Stimulated activated naive CD4-positive, alpha-beta T cell treated with Interleukin-2 at 50 U/mL for 16 hours (primary cell): ENCODE data around the gene RYR1.
A peak's percentile ranks its signal among the peaks of the same experiment; 100 is the strongest.
"Not testable (repeated sequence)": the region's sequence is repeated elsewhere in the genome, so short reads cannot be mapped to it uniquely, and the experiment has no call there.

Experiments used
- DNase-seq: peaks from one replicate; lab custom pipeline; 2025; lab: John Stamatoyannopoulos, UW

Gene RYR1

GRCh38 chr19:38514812-38515633 lies 81.5 kb downstream of the RYR1 start:
- peak; percentile 65 for DNase-seq

DNA sequence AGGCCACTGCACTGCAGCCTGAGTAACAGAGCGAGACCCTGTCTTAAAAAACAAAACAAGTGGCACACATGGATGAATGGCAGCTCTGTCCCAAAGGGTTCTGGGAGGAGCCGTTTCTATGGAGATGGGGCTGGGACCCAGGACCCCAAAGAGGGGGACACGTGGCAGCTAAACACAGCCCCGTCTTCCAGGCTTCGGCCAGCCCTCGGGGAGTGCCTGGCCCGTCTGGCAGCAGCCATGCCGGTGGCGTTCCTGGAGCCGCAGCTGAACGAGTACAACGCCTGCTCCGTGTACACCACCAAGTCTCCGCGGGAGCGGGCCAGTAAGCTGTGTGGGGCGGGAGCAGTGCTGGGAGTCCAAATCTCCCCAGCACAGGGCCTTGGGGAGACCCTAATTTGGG lies 82.4 kb downstream of the RYR1 start:
- no peak for DNase-seq

DNA sequence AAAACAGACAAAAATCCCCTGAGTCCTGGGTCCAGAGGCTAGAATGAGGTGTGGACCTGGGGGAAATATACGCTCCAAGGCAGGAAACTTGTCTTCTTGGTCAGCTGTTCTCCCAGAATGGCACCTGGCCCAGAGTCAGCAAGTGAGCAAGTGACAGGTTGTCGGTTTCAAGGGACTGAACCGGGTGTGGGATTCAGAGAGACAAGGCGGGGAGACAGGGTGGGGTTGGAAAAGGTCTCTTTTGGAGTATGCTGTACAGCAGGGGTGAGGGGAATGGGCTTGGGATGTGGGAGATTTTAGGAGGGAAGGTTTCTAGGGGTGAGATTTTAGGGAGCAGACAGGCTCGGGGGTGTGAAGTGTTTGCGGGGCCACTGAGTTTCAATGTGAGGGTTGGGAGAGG lies 83.3 kb downstream of the RYR1 start:
- DNase-seq, result no peak

DNA sequence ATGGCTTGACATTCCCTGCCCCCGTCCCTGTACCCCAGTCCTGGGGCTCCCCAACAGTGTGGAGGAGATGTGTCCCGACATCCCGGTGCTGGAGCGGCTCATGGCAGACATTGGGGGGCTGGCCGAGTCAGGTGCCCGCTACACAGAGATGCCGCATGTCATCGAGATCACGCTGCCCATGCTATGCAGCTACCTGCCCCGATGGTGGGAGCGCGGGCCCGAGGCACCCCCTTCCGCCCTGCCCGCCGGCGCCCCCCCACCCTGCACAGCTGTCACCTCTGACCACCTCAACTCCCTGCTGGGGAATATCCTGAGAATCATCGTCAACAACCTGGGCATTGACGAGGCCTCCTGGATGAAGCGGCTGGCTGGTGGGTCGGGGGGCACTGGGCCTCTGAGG lies 83.8 kb downstream of the RYR1 start:
- DNase-seq, result no peak

DNA sequence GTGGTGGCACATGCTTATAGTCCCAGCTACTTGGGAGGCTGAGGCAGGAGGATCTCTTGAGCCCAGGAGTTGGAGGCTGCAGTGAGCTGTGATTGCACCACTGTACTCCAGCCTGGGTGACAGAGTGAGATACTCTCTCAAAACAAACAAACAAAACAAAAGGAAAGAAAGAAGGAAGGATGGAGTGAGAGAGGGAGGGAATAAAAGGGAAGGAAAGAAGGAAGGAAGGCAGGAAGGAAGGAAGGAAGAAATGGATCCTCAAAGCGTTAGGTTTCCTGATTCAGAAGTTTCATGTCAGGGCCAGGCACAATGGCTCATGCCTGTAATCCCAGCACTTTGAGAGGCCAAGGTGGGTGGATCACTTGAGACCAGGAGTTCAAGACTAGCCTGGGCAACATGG lies 84.5 kb downstream of the RYR1 start:
- DNase-seq, result not testable (repeated sequence)

- no peak for DNase-seq
Observed at GRCh38 chr19:38519168-38519567, 85.7 kb downstream of the RYR1 start.

GRCh38 chr19:38519988-38520387 lies 86.5 kb downstream of the RYR1 start:
- DNase-seq, result no peak

DNA sequence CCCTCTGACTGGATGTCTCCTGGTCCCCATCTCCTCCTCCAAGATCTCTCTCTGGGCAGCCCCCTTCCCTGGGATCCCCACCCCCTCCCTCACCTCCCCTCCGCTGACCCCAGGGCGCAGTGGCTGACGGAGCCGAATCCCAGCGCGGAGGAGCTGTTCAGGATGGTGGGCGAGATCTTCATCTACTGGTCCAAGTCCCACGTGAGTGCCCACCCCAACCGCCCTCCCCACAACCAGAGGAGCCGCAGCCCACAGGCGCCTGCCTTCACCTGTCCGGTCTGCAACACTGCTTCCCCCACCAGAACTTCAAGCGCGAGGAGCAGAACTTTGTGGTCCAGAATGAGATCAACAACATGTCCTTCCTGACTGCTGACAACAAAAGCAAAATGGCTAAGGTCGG lies 89.4 kb downstream of the RYR1 start:
- no peak for DNase-seq

DNA sequence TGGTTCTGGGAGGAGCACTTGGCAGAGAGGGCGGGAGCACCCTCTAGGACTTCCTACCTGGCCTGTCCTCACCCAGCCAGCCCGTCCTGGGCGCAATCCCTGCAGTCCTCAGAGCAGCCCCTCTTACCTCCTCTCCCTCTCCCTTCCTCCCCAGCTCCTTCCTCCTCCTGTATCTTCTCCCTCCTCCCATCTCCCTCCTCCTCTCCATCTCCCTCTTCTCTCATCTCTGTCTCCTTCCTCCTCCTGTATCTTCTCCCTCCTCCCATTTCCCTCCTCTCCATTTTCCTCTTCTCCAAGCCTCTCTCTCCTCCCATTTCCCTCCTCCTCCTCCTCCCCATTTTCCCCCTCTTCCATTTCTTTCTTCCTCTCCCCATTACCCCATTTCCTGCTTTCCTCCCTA lies 89.8 kb downstream of the RYR1 start:
- no peak for DNase-seq

DNA sequence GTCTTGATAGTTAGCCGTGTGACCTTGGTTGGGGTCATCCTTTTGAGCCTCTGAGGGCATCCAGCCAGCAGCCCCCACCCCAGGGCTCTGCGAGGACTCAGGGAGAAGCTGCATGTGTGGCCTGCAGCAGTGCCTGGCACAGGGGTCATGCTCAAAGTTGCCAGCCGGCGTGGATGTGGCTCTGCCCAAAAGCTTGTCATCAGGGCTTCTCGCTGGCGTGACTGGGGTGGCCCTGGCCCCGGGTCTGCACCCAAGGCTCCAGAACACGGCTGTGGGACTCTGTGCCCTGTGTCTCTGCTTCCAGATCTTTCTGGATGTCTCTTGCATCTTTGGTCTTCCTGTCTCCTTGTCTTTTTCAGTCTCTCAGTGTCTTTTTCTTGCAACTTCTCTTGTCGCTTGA lies 90.9 kb downstream of the RYR1 start:
- DNase-seq, result no peak

DNA sequence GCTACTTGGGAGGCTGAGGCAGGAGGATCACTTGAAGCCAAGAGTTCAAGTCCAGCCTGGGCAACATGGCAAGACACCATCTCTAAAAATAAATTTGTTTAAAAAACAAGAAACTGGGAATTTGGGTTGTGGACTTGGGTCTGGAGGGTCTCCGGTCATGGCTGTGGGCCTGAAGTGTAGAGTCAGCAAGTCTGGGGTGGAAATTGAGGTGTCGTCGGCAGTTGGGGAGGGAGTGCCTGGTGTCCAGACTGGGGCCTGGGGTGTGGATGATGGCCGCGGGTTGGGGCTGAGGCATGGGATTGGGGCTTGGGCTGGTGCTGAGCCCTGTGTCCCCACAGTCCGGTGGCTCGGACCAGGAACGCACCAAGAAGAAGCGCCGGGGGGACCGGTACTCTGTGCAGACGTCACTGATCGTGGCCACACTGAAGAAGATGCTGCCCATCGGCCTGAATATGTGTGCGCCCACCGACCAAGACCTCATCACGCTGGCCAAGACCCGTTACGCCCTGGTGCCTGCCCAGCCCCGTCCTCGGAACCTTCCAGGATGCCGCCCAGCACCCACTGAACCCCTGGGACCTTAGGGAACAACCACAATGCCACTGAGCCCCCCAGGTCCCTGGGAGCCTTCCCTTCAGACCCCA lies 91.6 kb downstream of the RYR1 start:
- no peak for DNase-seq

GRCh38 chr19:38526430-38526829 lies 92.9 kb downstream of the RYR1 start:
- DNase-seq, result no peak

DNA sequence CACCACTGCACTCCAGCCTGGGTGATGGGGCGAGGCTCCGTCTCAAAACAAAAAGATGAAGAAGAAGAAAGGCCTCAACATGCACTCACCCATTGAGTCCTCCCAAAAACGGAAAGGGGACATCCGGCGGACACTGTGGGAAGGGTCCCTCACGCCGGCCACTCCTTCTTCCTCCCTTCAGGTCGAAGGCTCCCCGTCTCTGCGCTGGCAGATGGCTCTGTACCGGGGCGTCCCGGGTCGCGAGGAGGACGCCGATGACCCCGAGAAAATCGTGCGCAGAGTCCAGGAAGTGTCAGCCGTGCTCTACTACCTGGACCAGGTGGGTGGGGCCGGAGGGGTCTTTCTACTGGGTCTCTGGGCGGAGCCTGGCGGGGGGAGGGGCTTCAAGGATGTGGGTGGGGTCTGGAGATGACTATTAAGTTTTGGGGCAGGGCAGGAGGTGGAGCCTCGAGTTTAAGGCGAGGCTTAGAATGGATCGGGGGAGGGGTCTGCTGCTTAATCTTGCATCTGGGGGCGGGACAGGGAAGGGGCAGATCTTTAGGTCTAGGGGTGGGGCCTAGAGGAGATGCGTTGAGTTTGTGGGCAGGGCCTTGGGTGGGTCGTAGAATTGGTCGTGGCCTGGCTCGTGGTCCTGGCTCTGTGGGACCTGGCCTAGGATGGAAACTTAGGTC lies 94.1 kb downstream of the RYR1 start:
- no peak for DNase-seq

DNA sequence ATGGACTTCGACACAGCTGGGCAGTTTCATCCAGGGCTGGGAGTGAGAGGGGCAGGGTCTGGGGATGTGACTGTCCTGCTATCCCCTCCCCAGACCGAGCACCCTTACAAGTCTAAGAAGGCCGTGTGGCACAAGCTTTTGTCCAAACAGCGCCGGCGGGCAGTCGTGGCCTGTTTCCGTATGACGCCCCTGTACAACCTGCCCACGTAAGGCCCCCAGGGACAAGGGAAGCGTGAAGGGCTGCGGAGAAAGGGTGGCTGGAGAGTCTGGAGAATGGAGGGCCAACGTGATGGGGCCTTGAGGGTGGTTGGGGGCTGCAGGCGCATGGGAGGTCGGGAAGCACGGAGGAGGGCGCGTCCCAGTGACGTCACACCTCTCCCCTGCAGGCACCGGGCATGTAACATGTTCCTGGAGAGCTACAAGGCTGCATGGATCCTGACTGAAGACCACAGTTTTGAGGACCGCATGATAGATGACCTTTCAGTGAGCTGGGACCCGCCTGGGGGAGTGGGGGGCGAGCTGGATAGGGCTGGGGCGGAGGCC lies 94.8 kb downstream of the RYR1 start:
- no peak for DNase-seq

DNA sequence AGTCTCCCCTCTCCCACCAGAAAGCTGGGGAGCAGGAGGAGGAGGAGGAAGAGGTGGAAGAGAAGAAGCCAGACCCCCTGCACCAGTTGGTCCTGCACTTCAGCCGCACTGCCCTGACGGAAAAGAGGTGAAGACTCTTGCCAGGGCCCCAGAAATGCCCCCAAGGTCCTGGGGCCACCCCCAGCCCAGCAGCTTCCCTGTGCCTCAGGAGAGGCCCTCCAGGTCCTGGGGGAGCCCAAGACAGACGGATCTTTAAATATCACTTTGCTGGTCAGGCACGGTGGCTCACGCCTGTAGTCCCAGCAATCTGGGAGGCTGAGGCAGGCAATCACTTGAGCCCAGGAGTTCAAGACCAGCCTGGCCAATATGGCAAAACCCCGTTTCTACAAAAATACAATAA lies 95.4 kb downstream of the RYR1 start:
- no peak for DNase-seq

GRCh38 chr19:38531515-38531914 lies 98.0 kb downstream of the RYR1 start:
- no peak for DNase-seq

DNA sequence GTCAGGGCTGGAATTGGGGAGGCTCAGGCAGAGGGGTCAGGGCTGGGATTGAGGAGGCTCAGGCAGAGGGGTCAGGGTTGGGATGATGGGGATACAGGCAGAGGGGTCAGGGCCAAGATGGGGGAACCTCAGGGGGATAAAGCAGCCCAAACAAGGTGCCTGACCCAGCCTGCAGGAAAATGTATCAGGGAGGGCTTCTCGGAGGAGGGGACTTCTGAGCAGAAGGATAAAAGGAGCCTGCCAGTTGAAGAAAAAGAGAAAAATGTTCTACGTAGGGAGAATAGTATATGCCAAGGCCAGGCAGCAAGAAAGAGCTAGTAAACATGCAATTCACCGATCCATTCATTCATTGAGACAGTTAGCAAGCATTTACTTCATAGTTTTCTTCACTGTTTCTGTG lies 99.4 kb downstream of the RYR1 start:
- DNase-seq, result no peak

- DNase-seq, result no peak
Observed at GRCh38 chr19:38534574-38534973, 101.1 kb downstream of the RYR1 start.

- no peak for DNase-seq
Observed at GRCh38 chr19:38535212-38535611, 101.7 kb downstream of the RYR1 start.

- DNase-seq, result no peak
Observed at GRCh38 chr19:38537071-38537936, 103.8 kb downstream of the RYR1 start.

DNA sequence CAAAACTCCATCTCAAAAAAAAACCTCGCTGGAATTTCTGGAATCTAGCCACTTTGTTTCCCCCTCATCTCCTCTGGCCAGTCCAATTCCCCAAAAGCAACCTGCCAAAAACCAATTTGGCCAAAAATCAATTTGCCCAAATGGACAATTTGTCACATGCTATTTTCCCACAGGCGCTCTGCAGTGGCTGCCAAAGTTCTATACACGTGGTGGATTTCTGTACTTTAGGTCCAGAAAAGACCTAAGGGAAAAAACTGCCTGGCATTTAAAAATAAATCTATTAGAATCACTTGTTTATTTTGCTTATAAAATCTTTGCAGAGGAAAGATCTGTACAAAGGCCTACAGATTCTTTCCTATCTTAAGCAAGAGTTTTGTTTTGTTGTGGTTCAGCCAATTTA lies 104.9 kb downstream of the RYR1 start:
- no peak for DNase-seq
